HG03521 (cell line): ENCODE measurements around the gene PFDN6.
"Not testable (repeated sequence)": the region's sequence is repeated elsewhere in the genome, so short reads cannot be mapped to it uniquely, and the experiment has no call there.

Experiments
- ATAC-seq: cut with Tn5 transposase; IDR thresholded peaks from one replicate; pipeline ENCODE4 v1.9.1; 2021; ENCODE audit warnings: mild to moderate bottlenecking, moderate library complexity; ENCODE audit not compliant: unreplicated experiment

The PFDN6 gene

DNA sequence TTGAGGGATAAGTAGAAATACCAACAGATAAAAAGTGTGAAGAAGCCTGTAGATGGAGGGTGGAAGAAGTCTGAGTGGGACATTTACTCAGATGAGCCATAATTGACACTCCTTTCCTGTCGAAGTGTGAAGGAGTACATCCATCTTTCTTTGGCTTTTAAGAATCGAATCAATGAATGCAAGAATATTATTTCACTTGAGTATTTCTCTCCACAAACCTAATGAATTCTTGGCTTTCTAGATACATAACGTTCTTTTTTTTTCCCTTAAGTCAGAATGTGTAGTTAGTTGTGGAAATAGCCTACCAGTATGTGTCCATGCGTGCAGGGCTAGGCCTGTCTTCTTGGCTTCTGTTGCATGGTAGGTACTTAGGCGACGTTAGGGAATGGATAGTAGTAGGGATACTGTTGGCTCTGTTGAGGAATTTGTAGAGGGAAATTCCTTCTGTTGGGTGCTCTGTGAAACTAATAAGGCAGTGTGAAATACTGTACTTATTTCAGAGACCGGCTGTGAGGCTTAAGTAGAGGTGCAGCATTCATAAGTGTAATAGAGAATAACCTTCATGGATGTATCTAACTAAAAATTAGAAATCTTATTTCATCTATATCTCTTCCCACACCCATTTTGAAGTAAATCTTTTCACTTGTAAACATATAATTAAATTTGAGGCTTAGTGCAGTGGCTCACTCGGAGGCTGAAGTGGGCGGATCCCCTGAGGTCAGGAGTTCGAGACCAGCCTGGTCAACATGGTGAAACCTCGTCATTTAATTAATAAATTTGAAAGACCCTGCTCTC, 16.1 kb upstream of the PFDN6 start:
- no peak for ATAC-seq

DNA sequence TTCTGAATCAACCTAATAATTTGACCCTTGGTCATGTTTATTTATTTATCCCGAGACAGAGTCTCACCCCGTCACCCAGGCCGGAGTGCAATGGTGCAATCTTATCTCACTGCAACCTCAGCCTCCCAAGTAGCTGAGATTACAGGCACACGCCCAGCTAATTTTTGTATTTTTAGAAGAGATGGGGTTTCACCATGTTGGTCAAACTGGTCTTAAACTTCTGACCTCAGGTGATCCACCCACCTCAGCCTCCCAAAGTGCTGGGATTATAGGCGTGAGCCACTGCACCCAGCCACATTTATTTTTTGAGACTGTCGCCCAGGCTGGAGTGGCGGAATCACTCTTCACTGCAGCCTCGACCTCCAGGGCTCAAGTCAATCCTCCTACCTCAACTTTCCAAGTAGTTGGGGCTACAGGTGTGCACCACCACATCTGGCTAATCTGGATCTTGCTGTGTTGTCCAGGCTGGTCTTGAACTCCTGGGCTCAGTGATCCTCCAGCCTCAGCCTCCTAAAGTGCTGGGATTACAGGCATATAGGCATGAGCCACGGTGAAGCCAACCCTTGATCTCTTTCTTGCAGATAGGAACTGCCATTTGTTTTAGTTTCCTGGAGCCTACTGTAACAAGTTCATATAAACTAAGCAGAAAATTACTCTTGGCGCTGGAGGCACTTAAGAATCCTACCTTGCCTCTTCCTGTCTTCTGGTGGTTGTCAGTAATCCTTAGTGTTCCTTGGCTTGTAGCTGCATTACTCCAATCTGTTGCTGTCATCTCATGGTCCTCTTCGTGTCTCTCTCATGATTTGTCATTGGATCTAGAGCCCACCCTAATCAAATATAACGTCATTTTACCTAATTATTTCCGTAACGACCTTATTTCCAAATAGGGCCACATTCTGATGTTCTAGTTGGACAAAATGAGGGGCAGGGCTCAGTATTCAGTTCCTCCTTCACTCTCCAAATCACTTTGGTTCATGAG, 15.2 kb upstream of the PFDN6 start:
- no peak for ATAC-seq

DNA sequence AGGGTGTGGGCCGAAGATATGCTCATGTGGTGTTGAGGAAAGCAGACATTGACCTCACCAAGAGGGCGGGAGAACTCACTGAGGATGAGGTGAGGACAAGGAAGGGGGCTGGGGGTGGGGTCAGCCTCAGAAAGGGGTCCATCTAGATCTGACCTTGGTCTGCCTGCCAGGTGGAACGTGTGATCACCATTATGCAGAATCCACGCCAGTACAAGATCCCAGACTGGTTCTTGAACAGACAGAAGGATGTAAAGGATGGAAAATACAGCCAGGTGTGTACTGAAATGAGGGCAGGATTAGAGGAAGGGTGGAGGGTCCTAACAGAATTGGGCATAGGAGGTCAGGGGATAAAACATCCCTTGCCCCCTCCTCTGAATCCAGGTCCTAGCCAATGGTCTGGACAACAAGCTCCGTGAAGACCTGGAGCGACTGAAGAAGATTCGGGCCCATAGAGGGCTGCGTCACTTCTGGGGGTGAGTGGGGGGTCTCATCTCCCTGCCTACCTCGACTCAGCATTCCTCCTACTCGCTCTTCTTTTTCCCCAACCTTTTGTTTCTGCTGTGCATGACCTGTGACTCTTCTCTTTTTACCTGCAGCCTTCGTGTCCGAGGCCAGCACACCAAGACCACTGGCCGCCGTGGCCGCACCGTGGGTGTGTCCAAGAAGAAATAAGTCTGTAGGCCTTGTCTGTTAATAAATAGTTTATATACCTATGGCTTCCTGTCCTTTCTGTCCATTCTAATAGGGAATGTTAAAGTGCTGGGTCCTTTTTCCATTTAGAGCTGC, 13.4 kb upstream of the PFDN6 start:
- ATAC-seq: not testable (repeated sequence)

DNA sequence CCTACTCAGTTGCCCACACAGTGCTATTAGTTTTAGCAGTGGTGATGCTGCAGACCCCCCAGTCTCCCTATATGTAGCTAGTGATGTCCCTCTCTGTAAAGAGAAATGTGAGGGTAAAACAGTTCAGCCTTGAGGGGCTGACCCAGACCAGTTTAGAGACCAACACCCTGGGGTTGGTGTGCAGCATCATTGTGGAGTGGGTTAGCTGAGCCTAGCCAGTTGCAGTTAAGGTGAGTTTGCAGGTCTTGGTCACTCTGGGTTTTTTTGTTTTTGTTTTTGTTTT, 12.9 kb upstream of the PFDN6 start:
- ATAC-seq: no peak

DNA sequence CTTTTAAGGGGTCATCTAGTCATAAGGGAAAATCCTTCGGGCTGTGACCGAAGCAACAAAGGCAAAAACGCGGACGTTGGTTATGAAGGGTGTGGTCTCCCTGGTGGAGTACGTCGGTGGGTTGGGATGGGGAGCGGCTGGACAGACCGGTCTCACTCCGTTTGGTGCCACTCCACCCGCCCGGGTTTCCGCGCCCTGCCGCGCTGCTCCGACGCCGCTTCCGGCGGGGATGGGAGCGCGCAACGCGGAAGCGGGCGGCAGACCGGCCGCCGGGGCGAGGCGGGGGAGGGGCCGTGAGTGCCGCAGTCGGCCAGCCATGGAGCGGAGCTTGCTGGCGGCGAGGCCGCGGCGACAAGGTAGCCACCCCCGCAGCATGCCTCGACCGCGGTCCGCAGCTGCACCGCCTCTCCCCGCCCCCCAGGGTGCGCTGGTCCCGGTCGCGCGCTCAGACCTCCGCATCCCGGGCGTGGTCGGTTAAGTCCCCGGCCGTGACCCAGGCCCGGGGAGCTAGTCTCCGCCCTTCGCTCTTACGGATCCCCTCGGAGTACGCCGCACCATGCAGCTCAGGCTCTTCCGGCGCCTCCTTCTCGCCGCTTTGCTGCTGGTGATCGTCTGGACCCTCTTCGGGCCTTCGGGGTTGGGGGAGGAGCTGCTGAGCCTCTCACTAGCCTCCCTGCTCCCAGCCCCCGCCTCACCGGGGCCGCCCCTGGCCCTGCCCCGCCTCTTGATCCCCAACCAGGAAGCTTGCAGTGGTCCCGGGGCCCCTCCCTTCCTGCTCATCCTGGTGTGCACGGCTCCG, 12.3 kb upstream of the PFDN6 start, which contains the start of gene B3GALT4:
TSS of gene B3GALT4 (plus strand) at position 260 of the 799 bp plus-strand sequence. CDS start at position 557, 297 bp downstream.
- ATAC-seq: peak; percentile 50

DNA sequence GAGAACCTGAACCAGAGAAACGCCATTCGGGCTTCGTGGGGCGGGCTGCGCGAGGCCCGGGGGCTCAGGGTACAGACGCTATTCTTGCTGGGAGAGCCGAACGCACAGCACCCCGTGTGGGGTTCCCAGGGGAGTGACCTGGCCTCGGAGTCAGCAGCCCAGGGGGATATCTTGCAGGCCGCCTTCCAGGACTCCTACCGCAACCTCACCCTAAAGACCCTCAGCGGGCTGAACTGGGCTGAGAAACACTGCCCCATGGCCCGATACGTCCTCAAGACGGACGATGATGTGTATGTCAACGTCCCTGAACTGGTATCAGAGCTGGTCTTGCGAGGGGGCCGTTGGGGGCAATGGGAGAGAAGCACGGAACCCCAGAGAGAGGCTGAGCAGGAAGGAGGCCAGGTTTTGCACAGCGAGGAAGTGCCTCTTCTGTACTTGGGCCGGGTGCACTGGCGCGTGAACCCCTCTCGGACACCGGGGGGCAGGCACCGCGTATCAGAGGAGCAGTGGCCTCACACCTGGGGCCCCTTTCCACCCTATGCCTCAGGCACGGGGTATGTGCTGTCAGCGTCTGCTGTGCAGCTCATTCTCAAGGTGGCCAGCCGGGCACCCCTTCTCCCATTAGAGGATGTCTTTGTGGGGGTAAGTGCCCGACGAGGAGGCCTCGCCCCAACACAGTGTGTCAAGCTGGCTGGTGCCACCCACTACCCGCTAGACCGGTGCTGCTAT, 11.6 kb upstream of the PFDN6 start:
- ATAC-seq: no peak

DNA sequence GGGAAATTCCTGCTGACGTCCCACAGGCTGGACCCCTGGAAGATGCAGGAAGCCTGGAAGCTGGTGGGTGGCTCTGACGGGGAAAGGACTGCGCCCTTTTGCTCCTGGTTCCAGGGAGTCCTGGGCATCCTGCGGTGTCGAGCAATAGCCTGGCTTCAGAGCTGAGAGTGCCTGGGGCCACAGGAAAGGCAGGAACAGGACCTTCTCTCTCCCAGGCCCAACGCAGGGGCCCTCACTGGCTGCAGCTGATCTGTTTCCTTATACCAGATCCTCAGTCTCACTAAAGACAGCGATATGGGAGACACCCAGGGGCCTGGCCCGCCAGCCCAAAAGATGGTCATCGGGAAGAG, 11.0 kb upstream of the PFDN6 start:
- no peak for ATAC-seq

DNA sequence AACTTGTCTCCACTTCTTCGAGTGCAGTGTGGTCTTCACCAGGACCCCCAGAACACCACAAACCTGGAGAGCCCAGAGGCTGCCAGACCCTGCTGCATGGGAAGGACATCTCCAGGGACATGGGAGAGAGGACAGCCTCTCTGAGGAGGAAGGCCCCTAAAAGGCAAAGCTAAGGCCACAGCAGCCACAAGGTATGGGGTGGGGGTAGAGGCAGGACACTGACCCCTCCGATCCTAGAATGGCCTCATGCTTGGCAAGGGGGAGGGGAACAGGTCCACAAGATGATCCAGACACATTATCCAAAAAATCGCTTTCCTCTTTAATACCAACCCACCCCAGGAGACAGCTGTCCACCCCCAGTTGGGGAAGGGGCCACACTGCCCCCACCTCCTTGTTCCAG, 10.6 kb upstream of the PFDN6 start:
- ATAC-seq: no peak

DNA sequence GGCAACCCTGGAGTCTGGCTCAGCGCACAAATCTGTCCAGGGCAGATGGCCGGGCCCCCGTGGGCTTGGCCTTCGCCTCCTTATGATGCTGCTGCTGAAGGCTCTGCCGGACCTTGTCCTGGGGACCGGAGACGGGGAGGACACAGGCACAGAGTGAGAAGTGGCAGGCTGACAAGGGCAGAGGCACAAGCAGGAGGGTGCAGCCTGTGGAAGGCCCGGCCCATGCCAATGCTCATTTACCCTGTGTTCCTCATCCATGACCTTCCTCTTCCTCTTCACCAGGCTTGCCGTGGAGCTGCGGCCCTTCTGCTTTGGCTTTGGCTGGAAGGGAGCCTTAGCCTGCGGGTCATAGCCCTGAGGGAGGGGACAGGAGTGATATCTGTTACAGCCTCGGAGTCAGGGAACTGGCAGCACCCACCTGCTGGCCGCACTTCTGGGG, 10.1 kb upstream of the PFDN6 start:
- no peak for ATAC-seq

DNA sequence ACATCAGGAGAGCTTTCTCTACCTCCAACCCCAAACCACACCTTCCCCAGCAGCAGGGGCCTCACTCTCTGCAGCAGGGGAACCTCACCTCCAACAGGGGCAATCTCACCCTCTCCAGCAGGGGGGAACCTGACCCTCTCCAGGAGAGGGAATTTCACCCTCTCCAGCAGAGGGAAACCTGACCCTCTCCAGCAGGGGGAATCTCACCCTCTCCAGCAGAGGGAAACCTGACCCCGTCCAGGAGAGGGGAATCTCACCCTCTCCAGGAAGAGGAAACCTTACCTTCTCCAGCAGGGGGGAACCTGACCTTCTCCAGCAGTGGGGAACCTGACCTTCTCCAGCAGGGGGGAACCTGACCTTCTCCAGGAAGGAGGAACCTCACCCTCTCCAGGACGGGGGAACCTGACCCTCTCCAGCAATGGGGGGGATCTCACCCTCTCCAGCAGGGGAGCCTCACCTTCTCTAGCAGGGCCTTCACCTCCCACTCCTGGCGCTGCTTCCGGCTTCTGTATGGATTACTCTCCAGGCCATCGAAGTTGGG, 9.4 kb upstream of the PFDN6 start:
- no peak for ATAC-seq

DNA sequence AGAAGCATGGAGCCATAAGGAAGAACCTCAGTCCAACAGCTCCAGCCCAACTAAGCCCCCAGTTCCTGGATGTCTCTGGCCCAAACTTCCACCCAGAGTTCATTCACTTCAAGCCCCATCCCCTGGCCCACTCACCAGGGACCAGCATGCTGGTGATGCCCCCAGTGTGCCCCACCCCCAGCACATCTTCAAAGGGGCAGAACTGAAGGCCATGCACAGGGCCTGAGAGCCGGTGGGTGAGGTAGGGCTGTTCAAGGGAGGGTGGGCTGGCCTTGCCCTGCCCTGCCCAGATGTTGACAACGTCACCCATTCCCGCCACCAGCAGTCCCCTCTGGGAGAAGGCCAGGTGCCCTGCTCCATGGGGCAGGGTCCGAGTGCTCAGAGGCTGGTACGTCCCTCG, 8.9 kb upstream of the PFDN6 start:
- ATAC-seq: no peak

DNA sequence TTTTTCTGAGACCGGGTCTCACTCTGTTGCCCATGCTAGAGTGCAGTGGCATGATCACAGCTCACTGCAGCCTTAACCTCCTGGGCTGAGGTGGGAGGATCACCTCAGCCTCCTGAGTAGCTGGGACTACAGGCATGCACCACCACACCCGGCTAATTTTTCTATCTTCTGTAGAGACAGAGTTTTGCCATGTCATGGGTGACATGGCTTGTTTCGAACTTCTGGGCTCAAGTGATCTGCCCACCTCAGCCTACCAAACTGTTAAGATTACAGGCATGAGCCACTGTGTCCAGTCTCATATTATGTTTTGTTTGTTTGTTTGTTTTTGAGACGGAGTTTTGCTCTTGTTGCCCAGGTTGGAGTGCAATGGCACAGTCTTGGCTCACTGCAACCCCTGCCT, 4.2 kb upstream of the PFDN6 start:
- not testable (repeated sequence) for ATAC-seq

DNA sequence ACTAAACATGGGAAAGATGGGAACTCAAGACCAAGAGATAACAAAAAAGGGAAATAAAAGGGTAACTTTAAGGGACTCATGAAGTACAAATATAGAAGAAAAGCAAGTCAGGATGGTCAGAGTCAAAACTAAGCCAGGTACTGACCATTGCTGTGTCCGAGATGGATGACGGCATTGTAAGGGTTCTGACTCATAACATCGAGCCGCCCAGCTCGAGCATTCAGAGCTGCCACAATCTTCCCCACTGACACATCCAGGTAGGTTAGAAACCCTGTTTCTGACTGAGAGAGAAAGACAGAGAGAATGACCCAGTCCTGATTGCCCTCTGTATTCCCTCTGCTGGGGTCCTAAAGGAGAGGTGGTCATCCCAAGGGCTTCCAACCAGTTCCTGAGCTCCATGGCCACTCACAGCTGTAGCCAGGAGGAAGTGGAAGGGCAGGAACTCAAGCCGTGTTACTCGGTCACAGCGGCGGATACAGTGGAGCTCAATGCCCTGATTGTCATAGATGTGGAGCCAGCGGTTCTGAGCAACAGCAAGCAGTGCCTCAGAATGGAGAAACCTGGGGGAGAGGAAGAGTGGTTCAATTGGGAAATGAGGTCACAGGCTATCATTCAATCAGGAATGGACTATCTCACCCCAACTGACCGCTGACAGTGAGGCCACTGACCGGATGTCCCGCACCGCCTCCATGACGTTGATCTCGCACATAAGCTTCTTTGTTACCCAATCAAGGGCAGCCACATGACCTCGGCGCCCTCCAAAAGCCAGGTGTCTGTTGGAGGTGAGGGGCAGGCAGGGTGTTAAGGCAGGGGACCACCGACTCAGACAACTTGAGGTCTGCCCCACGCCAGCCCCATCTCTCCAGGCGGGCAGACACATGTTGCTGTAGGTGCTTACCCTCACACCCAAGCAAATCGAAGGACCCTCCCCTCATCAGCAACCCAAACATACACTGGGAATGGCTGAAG, 2.2 kb upstream of the PFDN6 start:
- ATAC-seq: no peak

DNA sequence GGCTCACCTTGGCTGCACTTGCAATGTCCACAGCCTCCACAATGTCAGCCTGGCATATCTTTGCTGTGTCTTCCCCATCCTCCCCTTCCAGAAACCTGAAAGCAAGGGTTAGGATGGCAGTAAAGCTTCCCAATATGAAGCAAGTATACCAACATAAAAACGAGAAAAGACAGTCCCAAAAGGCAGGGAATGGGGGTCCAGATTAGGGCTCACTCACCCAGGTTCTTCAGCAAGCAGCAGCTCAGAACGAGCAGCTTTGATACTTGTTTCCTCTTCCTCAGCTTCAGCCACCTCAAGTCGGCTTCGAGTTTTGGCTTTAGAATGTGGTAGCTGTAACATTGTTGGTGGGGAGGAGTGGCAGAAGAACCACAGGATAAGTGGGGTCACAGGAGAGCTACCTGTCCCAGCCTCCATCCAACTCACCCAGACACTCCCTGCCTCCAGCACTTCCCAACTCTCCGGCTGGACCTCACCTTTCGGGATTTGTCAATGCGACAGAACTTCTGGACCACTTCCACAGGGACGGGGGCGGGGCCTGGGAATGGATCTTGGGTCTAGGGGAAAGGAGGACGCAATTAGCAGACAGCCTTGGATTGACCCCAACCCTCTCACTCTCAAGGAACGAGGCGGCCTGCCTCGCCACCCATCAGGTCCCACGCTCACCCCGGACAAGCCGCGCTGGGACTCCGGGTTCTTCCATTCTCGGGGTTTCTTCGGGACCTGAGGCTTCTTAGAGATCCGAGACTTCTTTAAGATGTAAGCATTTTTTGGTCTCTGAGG, 1.1 kb upstream of the PFDN6 start:
- no peak for ATAC-seq

DNA sequence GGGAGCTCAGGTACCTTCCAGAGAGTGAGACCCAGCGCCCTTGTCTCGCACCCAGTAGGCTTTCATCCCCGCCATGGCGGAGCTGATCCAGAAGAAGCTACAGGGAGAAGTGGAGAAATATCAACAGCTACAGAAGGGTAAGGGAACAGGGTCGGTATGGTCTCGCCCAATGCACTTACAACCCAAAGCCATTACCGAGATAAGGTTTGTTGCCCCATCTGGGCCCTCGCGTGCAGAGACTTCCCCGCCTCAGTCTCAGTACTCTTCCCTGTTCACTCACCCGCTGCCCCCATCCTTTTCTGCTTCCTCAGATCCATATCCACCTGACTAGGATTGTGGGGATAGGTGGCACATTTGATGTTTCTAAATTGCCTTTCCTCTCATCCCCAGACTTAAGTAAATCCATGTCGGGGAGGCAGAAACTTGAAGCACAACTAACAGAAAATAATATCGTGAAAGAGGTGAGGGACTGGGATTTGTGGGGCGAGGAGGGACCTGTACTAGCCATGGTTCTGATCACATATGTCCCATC, 449 bp downstream of the PFDN6 start:
- no peak for ATAC-seq

DNA sequence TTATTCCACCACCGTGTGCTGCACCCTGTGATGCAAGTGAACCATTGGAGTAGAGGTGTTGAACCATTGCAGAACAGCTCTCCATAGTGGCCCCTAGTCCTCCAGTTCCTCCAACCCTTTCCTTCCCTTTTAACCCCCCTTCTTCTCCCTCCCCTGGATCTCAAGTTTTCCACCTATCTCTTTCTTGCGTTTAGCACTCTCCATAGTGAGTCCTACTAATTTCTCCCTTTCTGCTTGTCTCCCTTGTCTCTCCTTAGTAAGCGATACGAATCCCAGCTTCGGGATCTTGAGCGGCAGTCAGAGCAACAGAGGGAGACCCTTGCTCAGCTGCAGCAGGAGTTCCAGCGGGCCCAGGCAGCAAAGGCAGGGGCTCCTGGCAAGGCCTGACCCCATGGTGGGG, 1.1 kb downstream of the PFDN6 start:
- ATAC-seq: no peak

DNA sequence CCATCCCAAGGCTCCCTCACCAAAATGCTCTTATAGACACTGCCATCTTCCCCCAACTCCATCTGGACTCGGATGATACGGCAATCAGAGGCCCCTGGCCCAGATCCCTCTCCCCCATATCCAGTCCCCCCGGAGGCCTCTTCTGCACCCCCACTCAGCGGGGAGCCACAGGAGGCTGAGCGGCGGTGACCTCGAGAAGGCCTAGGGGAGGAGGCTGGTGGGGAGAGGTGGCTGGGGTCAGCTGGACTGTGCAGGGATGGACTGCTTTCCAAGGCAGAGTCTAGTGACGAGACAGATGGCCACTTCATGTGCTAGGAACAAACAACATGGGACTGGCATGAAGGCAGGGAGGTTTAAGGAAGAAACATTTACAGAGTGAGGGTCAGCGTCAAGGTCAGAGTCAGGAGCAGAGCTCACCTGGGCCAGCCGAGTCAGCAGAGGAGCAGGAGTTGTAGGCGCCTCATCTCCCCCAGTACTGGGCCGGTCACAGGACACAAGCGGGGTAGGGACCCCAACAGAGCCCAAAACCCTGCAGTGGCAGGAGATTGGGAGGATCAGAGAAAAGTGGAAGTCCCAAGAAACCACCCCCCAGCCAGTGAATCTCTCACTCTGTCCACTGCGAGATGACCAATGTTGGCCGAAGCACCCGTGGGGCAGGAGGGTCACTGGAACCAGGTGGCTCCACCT, 3.7 kb downstream of the PFDN6 start:
- ATAC-seq: no peak
